Panc1 (cell line): ENCODE data around the gene MTX1. TPM values are rescaled to one million over a fixed set of nuclear protein-coding genes. Genes with fewer than 3 reads are reported as not detected.
A peak's percentile ranks its signal among the peaks of the same experiment; 100 is the strongest.
"Not testable (repeated sequence)": the region's sequence is repeated elsewhere in the genome, so short reads cannot be mapped to it uniquely, and the experiment has no call there.

Experiments
- ATAC-seq: fragments of 200-7000 bp; cut with Tn5 transposase; 2 replicates; pipeline ENCODE4 v1.9.1; 2020; ENCODE audit warnings: mild to moderate bottlenecking, moderate library complexity
- BruUV-seq: library from RNA; stranded (reverse); fragments of 400-500 nt; replicated peaks from 2 replicates; lab custom pipeline; 2021; lab: Mats Ljungman, UMichigan
- CTCF ChIA-PET: fragments of 300-600 bp; sonication (Branson Sonifier 250); formaldehyde crosslinking; loops from one replicate; lab custom pipeline; 2022; ENCODE audit warnings: antibody characterized with exemption; lab: Charles Lee
- POLR2A ChIA-PET: fragments of 300-600 bp; sonication (Branson Sonifier 250); formaldehyde crosslinking; loops from one replicate; lab custom pipeline; 2022; ENCODE audit warnings: antibody characterized with exemption; lab: Charles Lee
- DNase-seq: peaks from one replicate; pipeline ENCODE4 v3.0.0-alpha.2; 2010; ENCODE audit warnings: low read depth, low spot score
- H3K27ac ChIP-seq: 2 replicates; pipeline ENCODE4 v1.5.1; 2011; ENCODE audit warnings: mild to moderate bottlenecking, low read length, inconsistent platforms
- H3K27me3 ChIP-seq: fragments of 200-500 bp; sonication (Bioruptor generic); 2 replicates; pipeline ENCODE4 v1.6.0; 2014; ENCODE audit warnings: low read length, inconsistent platforms; ENCODE audit not compliant: control insufficient read depth, insufficient read depth
- H3K36me3 ChIP-seq: fragments of 200-500 bp; sonication (Bioruptor generic); 2 replicates; pipeline ENCODE4 v1.5.1; 2014; ENCODE audit warnings: inconsistent platforms, mild to moderate bottlenecking, low read length, moderate library complexity; ENCODE audit not compliant: control insufficient read depth, insufficient read depth
- H3K4me1 ChIP-seq: 2 replicates; pipeline ENCODE4 v1.5.1; 2011; ENCODE audit warnings: inconsistent platforms, mild to moderate bottlenecking, low read length, moderate library complexity; ENCODE audit not compliant: control insufficient read depth, insufficient read depth
- H3K4me3 ChIP-seq, 2 experiments: 2 replicates each; pipeline ENCODE4 v1.5.1; 2011 to 2012; ENCODE audit warnings: low read depth in 2 of 2, low read length in 2 of 2, mild to moderate bottlenecking in 2 of 2, inconsistent platforms in 1 of 2, moderate library complexity in 1 of 2
- H3K9me3 ChIP-seq: fragments of 200-500 bp; sonication (Bioruptor generic); 2 replicates; pipeline ENCODE4 v1.5.1; 2014; ENCODE audit warnings: low read depth, mild to moderate bottlenecking, inconsistent platforms, low read length, moderate library complexity; ENCODE audit not compliant: control insufficient read depth, insufficient read depth
- CTCF ChIP-seq: fragments of 450-650 bp; IDR thresholded peaks from 2 replicates; pipeline ENCODE4 v1.5.1; 2017; ENCODE audit warnings: mild to moderate bottlenecking
- POLR2AphosphoS5 ChIP-seq: IDR thresholded peaks from 2 replicates; pipeline ENCODE4 v1.6.1; 2012; ENCODE audit warnings: mild to moderate bottlenecking, low read depth, low read length, moderate library complexity
- REST ChIP-seq, 2 experiments: IDR thresholded peaks; 2 replicates each; pipeline ENCODE4 v1.6.1; 2011 to 2012; ENCODE audit warnings: low read depth in 2 of 2, control low read depth in 1 of 2, low read length in 1 of 2, mild to moderate bottlenecking in 1 of 2, moderate library complexity in 1 of 2; ENCODE audit not compliant: insufficient read depth in 1 of 2
- SIN3A ChIP-seq: IDR thresholded peaks from 2 replicates; pipeline ENCODE4 v1.6.1; 2012; ENCODE audit warnings: low read depth, mild to moderate bottlenecking, low read length, moderate library complexity, borderline replicate concordance; ENCODE audit not compliant: insufficient read depth
- TCF7L2 ChIP-seq: IDR thresholded peaks from 2 replicates; pipeline ENCODE4 v1.6.1; 2011; ENCODE audit warnings: mild to moderate bottlenecking, low read depth, low read length, inconsistent platforms
- in situ Hi-C: cut with HindIII; loops from 2 replicates; pipeline ENCODE4 v1.10.0; 2016; ENCODE audit warnings: low sequenced_read_pairs, low pct_unique_long_range_greater_than_20kb
- intact Hi-C: fragments of 100-400 bp; cut with micrococcal nuclease; formaldehyde crosslinking; loops from one replicate; pipeline ENCODE4 v1.10.0; 2022; ENCODE audit not compliant: unreplicated experiment
- total RNA-seq: library from RNA; stranded (reverse); gene quantifications from one replicate; pipeline ENCODE4 v1.2.1, GENCODE V29; 2021; ENCODE audit not compliant: unreplicated experiment

MTX1 gene
- total RNA-seq, 1 experiment from 2014 or later: 53.6 TPM

- DNase-seq: no peak
- CTCF ChIA-PET: interaction anchor here (0.6 kb wide), 1 partner anchor 166 kb away, joined by 4 read pairs; no protein-coding TSS in a partner anchor
- Histone ChIP-seq H3K27ac (no peak overlapping the region), H3K27me3 (no peaks in the 10 kb centered on the region), H3K9me3 (no peaks in the 10 kb centered on the region), H3K4me3 (no peak overlapping the region), H3K4me1 (peaks cover 10% of the 10 kb centered on the region), H3K36me3 (no peaks in the 10 kb centered on the region)
- intact Hi-C loops: no loop called here
- in situ Hi-C loops: no loop called here
- TF ChIP-seq CTCF: no peak
- no peak for TF ChIP-seq SIN3A
- no peak for TF ChIP-seq TCF7L2
- TF ChIP-seq REST (IDR thresholded peaks at IDR 0.05; ENCODE audit: insufficient read depth in 1 of 2, low read depth in 2 of 2, low read length in 1 of 2): no peak
- no peak for TF ChIP-seq POLR2AphosphoS5
- ATAC-seq: no peak
- no TSS peak for BruUV-seq
- POLR2A ChIA-PET: no interaction called here
Measured at GRCh38 chr1:155188268-155188667, 20.2 kb upstream of the MTX1 start.

- DNase-seq, intact Hi-C loops, POLR2A ChIA-PET: not testable (repeated sequence)
Measured at GRCh38 chr1:155189926-155190325, 18.6 kb upstream of the MTX1 start.

DNA sequence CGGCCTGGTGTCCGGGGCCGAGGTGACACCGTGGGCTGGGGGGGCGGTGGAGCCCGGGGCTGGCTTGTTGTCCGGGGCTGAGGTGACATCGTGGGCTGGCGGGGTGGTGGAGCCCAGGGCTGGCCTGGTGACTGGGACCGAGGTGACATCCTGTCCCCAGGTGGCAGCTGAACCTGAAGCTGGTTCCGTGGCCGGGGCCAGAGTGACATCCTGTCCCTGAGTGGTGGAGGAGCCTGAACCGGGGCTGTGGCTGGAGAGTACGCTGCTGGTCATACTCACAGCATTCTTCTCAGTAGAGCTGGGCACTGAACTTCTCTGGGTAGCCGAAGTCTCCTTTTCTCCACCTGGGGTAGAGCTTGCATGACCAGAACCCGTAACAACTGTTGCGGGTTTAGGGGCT lies 16.6 kb upstream of the MTX1 start:
- Histone ChIP-seq H3K27ac (peak overlapping the region; percentile 1; the same call in 1 of the 2 replicates), H3K4me3 (no peak overlapping the region), H3K36me3 (no peaks in the 10 kb centered on the region; the same call in 1 of the 2 replicates), H3K27me3 (no peaks in the 10 kb centered on the region), H3K9me3 (no peaks in the 10 kb centered on the region), H3K4me1 (peaks cover 22% of the 10 kb centered on the region)
- no TSS peak for BruUV-seq
- intact Hi-C loops (no loop called here), in situ Hi-C loops (no loop called here)
- DNase-seq (no peak), ATAC-seq (no peak)
- ChIA-PET POLR2A (no interaction called here), CTCF (interaction anchor here (3.0 kb wide), 1 partner anchor 16 kb away, joined by 14 read pairs; no protein-coding TSS in a partner anchor)
- no peak for TF ChIP-seq SIN3A
- TF ChIP-seq POLR2AphosphoS5: no peak
- no peak for TF ChIP-seq CTCF
- no peak for TF ChIP-seq TCF7L2
- no peak for TF ChIP-seq REST (IDR thresholded peaks at IDR 0.05; ENCODE audit: insufficient read depth in 1 of 2, low read depth in 2 of 2, low read length in 1 of 2)

More at GRCh38 chr1:155189926-155190325, 18.6 kb upstream of the MTX1 start:
- CTCF ChIA-PET, in situ Hi-C loops, BruUV-seq, H3K4me3 ChIP-seq, H3K27me3 ChIP-seq, H3K27ac ChIP-seq, ATAC-seq, H3K9me3 ChIP-seq, H3K36me3 ChIP-seq: not testable (repeated sequence)
- H3K4me1 ChIP-seq: peaks cover 16% of the 10 kb centered on the region
